ENCODE data around the gene MLH3. TPM values are rescaled to one million over a fixed set of nuclear protein-coding genes. Genes with fewer than 3 reads are reported as not detected.

The MLH3 gene
- 112 and 123 TPM in 2 replicates for total RNA-seq (2013; cell fraction: nucleolus; rRNA removed)
- total RNA-seq (2014; rRNA removed) = 17.1 and 24.5 TPM in 2 replicates
- 29.8 and 31.2 TPM in 2 replicates for total RNA-seq (2014; rRNA removed; fragmentation: Illumina TruSeq; extraction: Trizol)
- 22.4 and 23.8 TPM in 2 replicates for total RNA-seq (2021)
- 10.2 TPM for polyA plus RNA-seq (2011; ENCODE audit: low read depth)
- 26.8 and 34.2 TPM in 2 replicates for polyA plus RNA-seq (2011; rRNA removed)
- 15.2 and 15.6 TPM in 2 replicates for polyA plus RNA-seq (2011; cell fraction: cytosol; rRNA removed)
- 31.1 and 35.9 TPM in 2 replicates for polyA plus RNA-seq (2011; cell fraction: nucleus; rRNA removed)
- polyA plus RNA-seq (2012) = 12.5 and 18.2 TPM in 2 replicates
- 21.3 and 31.2 TPM in 2 replicates for polyA plus RNA-seq (2014; fragmentation: Illumina TruSeq; extraction: Trizol)
- polyA plus RNA-seq (2014; fragmentation: Nextera tagmentation; extraction: Ambion mirVana) = 10 to 100 TPM; 17.9 to 23.4 TPM
- 12.6 and 13.0 TPM in 2 replicates for polyA plus RNA-seq (2014; rRNA removed)
- 10 to 100 TPM; 15.1 to 15.8 TPM for polyA plus RNA-seq (2016; fragmentation: Nextera tagmentation; extraction: Ambion mirVana)
- polyA minus RNA-seq (2011; rRNA and poly(A)+ RNA removed) = 56.0 and 68.4 TPM in 2 replicates
- polyA minus RNA-seq (2011; cell fraction: cytosol; rRNA and poly(A)+ RNA removed) = 7.4 and 8.6 TPM in 2 replicates
- 16.6 and 20.1 TPM in 2 replicates for polyA minus RNA-seq (2011; cell fraction: nucleus; rRNA and poly(A)+ RNA removed)
- Bru-seq, nascent RNA = percentile 79 among the genes with signal in this experiment
- BruChase-seq, experiment 1, labeled RNA remaining after a 6-hour chase = percentile 75 among the genes with signal in this experiment
- BruChase-seq, experiment 2, labeled RNA remaining after a 2-hour chase = percentile 76 among the genes with signal in this experiment
- long read RNA-seq, experiment 1, full-length matches to known transcripts = 2 of 5 reads
- long read RNA-seq, experiment 1, partial matches to known transcripts = 1 of 5 reads
- long read RNA-seq, experiment 1, other reads (novel, unspliced or antisense) = 2 of 5 reads
- long read RNA-seq, experiment 2, full-length matches to known transcripts = 7 of 61 reads
- long read RNA-seq, experiment 2, partial matches to known transcripts = 44 of 61 reads
- long read RNA-seq, experiment 2, other reads (novel, unspliced or antisense) = 10 of 61 reads

DNA sequence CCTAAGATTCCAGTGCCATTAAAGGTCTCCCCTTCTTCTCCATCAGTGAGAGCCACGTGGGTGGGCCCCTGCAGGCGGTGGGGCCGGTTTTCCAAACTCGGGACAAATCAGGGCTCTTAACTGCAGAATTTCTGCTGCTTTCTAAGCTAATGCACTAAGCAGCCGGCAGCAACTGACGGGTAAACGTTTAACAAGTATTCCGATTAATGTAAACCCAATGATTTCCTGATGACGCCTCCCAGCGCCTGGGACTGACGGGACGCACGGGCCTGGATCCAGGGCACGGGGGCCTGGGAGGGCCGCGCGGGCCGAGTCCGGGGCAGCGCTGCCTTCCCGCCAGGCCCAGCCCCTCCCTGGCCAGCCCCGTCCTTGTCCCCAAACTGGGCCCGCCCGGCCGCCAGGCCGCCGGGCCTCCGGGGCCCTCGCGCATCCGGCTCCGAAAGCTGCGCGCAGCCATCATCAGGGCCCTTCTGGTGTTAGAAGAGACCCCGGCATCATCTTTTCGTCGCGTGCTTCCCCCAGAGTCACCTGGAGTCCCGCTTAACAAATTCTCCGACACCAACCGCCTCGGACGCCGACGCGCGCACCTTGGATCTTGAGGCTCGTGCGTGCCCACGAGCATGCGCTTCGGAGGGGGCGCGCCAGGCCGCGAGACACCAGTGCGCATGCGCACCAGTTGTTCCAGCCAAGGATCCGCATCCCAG lies at the start of gene MLH3:
Gene MLH3, minus strand, starts transcription at position 616 of the 704 bp plus-strand sequence. CDS start 1,812 bp downstream, outside the sequence.
- ChIA-PET RAD21 (ENCODE audit: unreplicated experiment) (interaction anchor here (3.3 kb wide), 1 partner anchor 12 kb away, joined by 13 read pairs; the partner anchor contains the start of gene ACYP1), POLR2A (interaction anchor here (0.9 to 1.6 kb wide), 3 partner anchors 13 to 211 kb away, joined by 3 to 17 read pairs (median 7); partner anchors contain the start of gene ACYP1), SMC1A (ENCODE audit: uncharacterized antibody, unreplicated experiment) (interaction anchor here (2.3 kb wide), 1 partner anchor 12 kb away, joined by 15 read pairs; the partner anchor contains the start of gene ACYP1), CTCF (interaction anchor here (1.0 to 2.3 kb wide), 3 partner anchors 27 to 104 kb away, joined by 3 to 6 read pairs (median 4); no protein-coding TSS in a partner anchor)
- Histone ChIP-seq H3K36me3 (ENCODE audit: control insufficient read depth in 2 of 2, insufficient read depth in 2 of 2, low read length in 1 of 2) (no peaks in the 10 kb centered on the region), H3K27me3 (replicated peaks in 1 of 2; ENCODE audit: control insufficient read depth in 2 of 2, insufficient read depth in 2 of 2, low read length in 1 of 2) (no peaks in the 10 kb centered on the region), H3K4me3 (peak within 1 kb of the TSS; percentile 65), H3K4me1 (ENCODE audit: control insufficient read depth, insufficient read depth, low read length) (no peaks in the 10 kb centered on the region), H3K79me2 (ENCODE audit: control insufficient read depth, insufficient read depth, low read length) (peaks cover 16% of the 10 kb centered on the region), H3K9me3 (replicated peaks; ENCODE audit: control insufficient read depth, insufficient read depth, low read length) (no peaks in the 10 kb centered on the region; the same call in 2 of the 3 replicates), H3K27ac (ENCODE audit: control insufficient read depth, insufficient read depth) (peak within 1 kb of the TSS; percentile 77), H3K4me2 (ENCODE audit: control insufficient read depth, insufficient read depth) (peak within 1 kb of the TSS; percentile 73), H2AFZ (ENCODE audit: control insufficient read depth, low read depth, low read length) (peak within 1 kb of the TSS; percentile 89), H4K20me1 (ENCODE audit: control insufficient read depth, insufficient read depth) (no peaks in the 10 kb centered on the region), H3K9ac (ENCODE audit: control insufficient read depth, insufficient read depth, low read length) (peak within 1 kb of the TSS; percentile 90)
- ATAC-seq (peak; percentile 94), FAIRE-seq (peak; percentile 23), DNase-seq (ENCODE audit: low read depth, low spot score) (no peak)
- intact Hi-C loops (cut with micrococcal nuclease; ENCODE audit: unreplicated experiment) (no loop called here), in situ Hi-C loops (cut with MboI) (no loop called here)
- WGBS (ENCODE audit: insufficient coverage, insufficient replicate concordance, low lambda C conversion rate, missing lambda C conversion rate) = under 1% methylated on average over 54 of the region's 59 CpGs
- TSS peak; percentile 58 for BruUV-seq (replicated peaks)
- TF ChIP-seq, protein P1, sequence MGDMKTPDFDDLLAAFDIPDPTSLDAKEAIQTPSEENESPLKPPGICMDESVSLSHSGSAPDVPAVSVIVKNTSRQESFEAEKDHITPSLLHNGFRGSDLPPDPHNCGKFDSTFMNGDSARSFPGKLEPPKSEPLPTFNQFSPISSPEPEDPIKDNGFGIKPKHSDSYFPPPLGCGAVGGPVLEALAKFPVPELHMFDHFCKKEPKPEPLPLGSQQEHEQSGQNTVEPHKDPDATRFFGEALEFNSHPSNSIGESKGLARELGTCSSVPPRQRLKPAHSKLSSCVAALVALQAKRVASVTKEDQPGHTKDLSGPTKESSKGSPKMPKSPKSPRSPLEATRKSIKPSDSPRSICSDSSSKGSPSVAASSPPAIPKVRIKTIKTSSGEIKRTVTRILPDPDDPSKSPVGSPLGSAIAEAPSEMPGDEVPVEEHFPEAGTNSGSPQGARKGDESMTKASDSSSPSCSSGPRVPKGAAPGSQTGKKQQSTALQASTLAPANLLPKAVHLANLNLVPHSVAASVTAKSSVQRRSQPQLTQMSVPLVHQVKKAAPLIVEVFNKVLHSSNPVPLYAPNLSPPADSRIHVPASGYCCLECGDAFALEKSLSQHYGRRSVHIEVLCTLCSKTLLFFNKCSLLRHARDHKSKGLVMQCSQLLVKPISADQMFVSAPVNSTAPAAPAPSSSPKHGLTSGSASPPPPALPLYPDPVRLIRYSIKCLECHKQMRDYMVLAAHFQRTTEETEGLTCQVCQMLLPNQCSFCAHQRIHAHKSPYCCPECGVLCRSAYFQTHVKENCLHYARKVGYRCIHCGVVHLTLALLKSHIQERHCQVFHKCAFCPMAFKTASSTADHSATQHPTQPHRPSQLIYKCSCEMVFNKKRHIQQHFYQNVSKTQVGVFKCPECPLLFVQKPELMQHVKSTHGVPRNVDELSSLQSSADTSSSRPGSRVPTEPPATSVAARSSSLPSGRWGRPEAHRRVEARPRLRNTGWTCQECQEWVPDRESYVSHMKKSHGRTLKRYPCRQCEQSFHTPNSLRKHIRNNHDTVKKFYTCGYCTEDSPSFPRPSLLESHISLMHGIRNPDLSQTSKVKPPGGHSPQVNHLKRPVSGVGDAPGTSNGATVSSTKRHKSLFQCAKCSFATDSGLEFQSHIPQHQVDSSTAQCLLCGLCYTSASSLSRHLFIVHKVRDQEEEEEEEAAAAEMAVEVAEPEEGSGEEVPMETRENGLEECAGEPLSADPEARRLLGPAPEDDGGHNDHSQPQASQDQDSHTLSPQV (IDR thresholded peaks at IDR 0.05) = 0 out of 2 replicates have a peak, but pooled peaks have one; percentile 10
- TF ChIP-seq, protein P2, sequence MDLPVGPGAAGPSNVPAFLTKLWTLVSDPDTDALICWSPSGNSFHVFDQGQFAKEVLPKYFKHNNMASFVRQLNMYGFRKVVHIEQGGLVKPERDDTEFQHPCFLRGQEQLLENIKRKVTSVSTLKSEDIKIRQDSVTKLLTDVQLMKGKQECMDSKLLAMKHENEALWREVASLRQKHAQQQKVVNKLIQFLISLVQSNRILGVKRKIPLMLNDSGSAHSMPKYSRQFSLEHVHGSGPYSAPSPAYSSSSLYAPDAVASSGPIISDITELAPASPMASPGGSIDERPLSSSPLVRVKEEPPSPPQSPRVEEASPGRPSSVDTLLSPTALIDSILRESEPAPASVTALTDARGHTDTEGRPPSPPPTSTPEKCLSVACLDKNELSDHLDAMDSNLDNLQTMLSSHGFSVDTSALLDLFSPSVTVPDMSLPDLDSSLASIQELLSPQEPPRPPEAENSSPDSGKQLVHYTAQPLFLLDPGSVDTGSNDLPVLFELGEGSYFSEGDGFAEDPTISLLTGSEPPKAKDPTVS (IDR thresholded peaks at IDR 0.05; ENCODE audit: low read depth, low read length) = no peak
- TF ChIP-seq SRF (IDR thresholded peaks at IDR 0.05; ENCODE audit: low read depth in 2 of 2, low read length in 2 of 2) = no peak
- TF ChIP-seq, protein P3, sequence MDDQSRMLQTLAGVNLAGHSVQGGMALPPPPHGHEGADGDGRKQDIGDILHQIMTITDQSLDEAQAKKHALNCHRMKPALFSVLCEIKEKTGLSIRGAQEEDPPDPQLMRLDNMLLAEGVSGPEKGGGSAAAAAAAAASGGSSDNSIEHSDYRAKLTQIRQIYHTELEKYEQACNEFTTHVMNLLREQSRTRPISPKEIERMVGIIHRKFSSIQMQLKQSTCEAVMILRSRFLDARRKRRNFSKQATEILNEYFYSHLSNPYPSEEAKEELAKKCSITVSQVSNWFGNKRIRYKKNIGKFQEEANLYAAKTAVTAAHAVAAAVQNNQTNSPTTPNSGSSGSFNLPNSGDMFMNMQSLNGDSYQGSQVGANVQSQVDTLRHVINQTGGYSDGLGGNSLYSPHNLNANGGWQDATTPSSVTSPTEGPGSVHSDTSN (IDR thresholded peaks at IDR 0.05; ENCODE audit: insufficient replicate concordance, low read depth, low read length) = no peak
- TF ChIP-seq BCL11A (IDR thresholded peaks at IDR 0.05; ENCODE audit: low read depth, low read length) = no peak
- TF ChIP-seq EGR1 (IDR thresholded peaks at IDR 0.05; ENCODE audit: borderline replicate concordance in 1 of 2, low read depth in 2 of 2, low read length in 2 of 2) = 0 out of 3 replicates have a peak, but pooled peaks of 1 of the 2 experiments have one; percentile 8
- TF ChIP-seq ZNF217 (IDR thresholded peaks at IDR 0.05) = no peak; the same call in 1 of the 2 replicates
- TF ChIP-seq HDGF (IDR thresholded peaks at IDR 0.05) = no peak
- no peak for TF ChIP-seq SREBF1 (IDR thresholded peaks at IDR 0.05; ENCODE audit: low read length)
- TF ChIP-seq SPI1 (IDR thresholded peaks at IDR 0.05; ENCODE audit: borderline replicate concordance, insufficient read depth, low read depth, low read length) = no peak
- no peak for TF ChIP-seq RAD21 (IDR thresholded peaks at IDR 0.05; ENCODE audit: insufficient read depth, low read depth, low read length)
